Panc1 (cell line): Measurements from ENCODE around the gene CRADD. TPM values are rescaled to one million over a fixed set of nuclear protein-coding genes. Genes with fewer than 3 reads are reported as not detected.

Experiments used
- ATAC-seq: fragments of 200-7000 bp; cut with Tn5 transposase; 2 replicates; pipeline ENCODE4 v1.9.1; 2020; ENCODE audit warnings: mild to moderate bottlenecking, moderate library complexity
- BruUV-seq: library from RNA; stranded (reverse); fragments of 400-500 nt; replicated peaks from 2 replicates; lab custom pipeline; 2021; lab: Mats Ljungman, UMichigan
- CTCF ChIA-PET: fragments of 300-600 bp; sonication (Branson Sonifier 250); formaldehyde crosslinking; loops from one replicate; lab custom pipeline; 2022; ENCODE audit warnings: antibody characterized with exemption; lab: Charles Lee
- POLR2A ChIA-PET: fragments of 300-600 bp; sonication (Branson Sonifier 250); formaldehyde crosslinking; loops from one replicate; lab custom pipeline; 2022; ENCODE audit warnings: antibody characterized with exemption; lab: Charles Lee
- DNase-seq: peaks from one replicate; pipeline ENCODE4 v3.0.0-alpha.2; 2010; ENCODE audit warnings: low read depth, low spot score
- H3K27ac ChIP-seq: 2 replicates; pipeline ENCODE4 v1.5.1; 2011; ENCODE audit warnings: mild to moderate bottlenecking, low read length, inconsistent platforms
- H3K27me3 ChIP-seq: fragments of 200-500 bp; sonication (Bioruptor generic); 2 replicates; pipeline ENCODE4 v1.6.0; 2014; ENCODE audit warnings: low read length, inconsistent platforms; ENCODE audit not compliant: control insufficient read depth, insufficient read depth
- H3K36me3 ChIP-seq: fragments of 200-500 bp; sonication (Bioruptor generic); 2 replicates; pipeline ENCODE4 v1.5.1; 2014; ENCODE audit warnings: inconsistent platforms, mild to moderate bottlenecking, low read length, moderate library complexity; ENCODE audit not compliant: control insufficient read depth, insufficient read depth
- H3K4me1 ChIP-seq: 2 replicates; pipeline ENCODE4 v1.5.1; 2011; ENCODE audit warnings: inconsistent platforms, mild to moderate bottlenecking, low read length, moderate library complexity; ENCODE audit not compliant: control insufficient read depth, insufficient read depth
- H3K4me3 ChIP-seq, 2 experiments: 2 replicates each; pipeline ENCODE4 v1.5.1; 2011 to 2012; ENCODE audit warnings: low read depth in 2 of 2, low read length in 2 of 2, mild to moderate bottlenecking in 2 of 2, inconsistent platforms in 1 of 2, moderate library complexity in 1 of 2
- H3K9me3 ChIP-seq: fragments of 200-500 bp; sonication (Bioruptor generic); 2 replicates; pipeline ENCODE4 v1.5.1; 2014; ENCODE audit warnings: low read depth, mild to moderate bottlenecking, inconsistent platforms, low read length, moderate library complexity; ENCODE audit not compliant: control insufficient read depth, insufficient read depth
- POLR2AphosphoS5 ChIP-seq: IDR thresholded peaks from 2 replicates; pipeline ENCODE4 v1.6.1; 2012; ENCODE audit warnings: mild to moderate bottlenecking, low read depth, low read length, moderate library complexity
- SIN3A ChIP-seq: IDR thresholded peaks from 2 replicates; pipeline ENCODE4 v1.6.1; 2012; ENCODE audit warnings: low read depth, mild to moderate bottlenecking, low read length, moderate library complexity, borderline replicate concordance; ENCODE audit not compliant: insufficient read depth
- TCF7L2 ChIP-seq: IDR thresholded peaks from 2 replicates; pipeline ENCODE4 v1.6.1; 2011; ENCODE audit warnings: mild to moderate bottlenecking, low read depth, low read length, inconsistent platforms
- in situ Hi-C: cut with HindIII; loops from 2 replicates; pipeline ENCODE4 v1.10.0; 2016; ENCODE audit warnings: low sequenced_read_pairs, low pct_unique_long_range_greater_than_20kb
- intact Hi-C: fragments of 100-400 bp; cut with micrococcal nuclease; formaldehyde crosslinking; loops from one replicate; pipeline ENCODE4 v1.10.0; 2022; ENCODE audit not compliant: unreplicated experiment
- total RNA-seq: library from RNA; stranded (reverse); gene quantifications from one replicate; pipeline ENCODE4 v1.2.1, GENCODE V29; 2021; ENCODE audit not compliant: unreplicated experiment
- TF ChIP-seq, protein P1 (sequence below), 2 experiments: IDR thresholded peaks; 2 replicates each; pipeline ENCODE4 v1.6.1; 2011 to 2012; ENCODE audit warnings: low read depth in 2 of 2, control low read depth in 1 of 2, low read length in 1 of 2, mild to moderate bottlenecking in 1 of 2, moderate library complexity in 1 of 2; ENCODE audit not compliant: insufficient read depth in 1 of 2
- TF ChIP-seq, protein P2 (sequence below): fragments of 450-650 bp; IDR thresholded peaks from 2 replicates; pipeline ENCODE4 v1.5.1; 2017; ENCODE audit warnings: mild to moderate bottlenecking

The CRADD gene
- total RNA-seq, 1 experiment from 2014 or later, result 7.0 TPM

DNA sequence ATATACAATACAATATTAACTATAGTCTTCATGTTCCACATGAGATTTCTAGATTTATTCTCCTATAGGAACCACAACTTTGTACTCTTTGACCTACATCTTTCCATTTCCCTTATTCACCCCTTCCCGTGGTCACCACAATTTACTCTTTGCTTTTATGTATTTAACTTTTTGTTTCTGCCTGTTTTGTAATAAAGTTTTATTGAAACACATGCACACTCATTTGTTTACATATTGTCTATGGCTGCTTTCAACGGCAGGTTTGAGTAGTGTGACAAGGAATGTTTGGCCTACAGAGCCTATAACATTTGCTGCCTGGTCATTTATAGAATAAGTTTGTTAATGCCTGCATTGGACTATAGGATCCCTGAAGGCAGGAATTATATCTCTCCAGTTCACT lies 231.1 kb downstream of the CRADD start:
- intact Hi-C loops (no loop called here), in situ Hi-C loops (no loop called here)
- ChIA-PET CTCF (no interaction called here), POLR2A (no interaction called here)
- BruUV-seq, result no TSS peak
- H3K9me3 ChIP-seq, result no peaks in the 10 kb centered on the region
- no peak for ATAC-seq
- no peak for DNase-seq
- no peaks in the 10 kb centered on the region for H3K27me3 ChIP-seq
- no peaks in the 10 kb centered on the region for H3K4me1 ChIP-seq
- TF ChIP-seq, protein P1, sequence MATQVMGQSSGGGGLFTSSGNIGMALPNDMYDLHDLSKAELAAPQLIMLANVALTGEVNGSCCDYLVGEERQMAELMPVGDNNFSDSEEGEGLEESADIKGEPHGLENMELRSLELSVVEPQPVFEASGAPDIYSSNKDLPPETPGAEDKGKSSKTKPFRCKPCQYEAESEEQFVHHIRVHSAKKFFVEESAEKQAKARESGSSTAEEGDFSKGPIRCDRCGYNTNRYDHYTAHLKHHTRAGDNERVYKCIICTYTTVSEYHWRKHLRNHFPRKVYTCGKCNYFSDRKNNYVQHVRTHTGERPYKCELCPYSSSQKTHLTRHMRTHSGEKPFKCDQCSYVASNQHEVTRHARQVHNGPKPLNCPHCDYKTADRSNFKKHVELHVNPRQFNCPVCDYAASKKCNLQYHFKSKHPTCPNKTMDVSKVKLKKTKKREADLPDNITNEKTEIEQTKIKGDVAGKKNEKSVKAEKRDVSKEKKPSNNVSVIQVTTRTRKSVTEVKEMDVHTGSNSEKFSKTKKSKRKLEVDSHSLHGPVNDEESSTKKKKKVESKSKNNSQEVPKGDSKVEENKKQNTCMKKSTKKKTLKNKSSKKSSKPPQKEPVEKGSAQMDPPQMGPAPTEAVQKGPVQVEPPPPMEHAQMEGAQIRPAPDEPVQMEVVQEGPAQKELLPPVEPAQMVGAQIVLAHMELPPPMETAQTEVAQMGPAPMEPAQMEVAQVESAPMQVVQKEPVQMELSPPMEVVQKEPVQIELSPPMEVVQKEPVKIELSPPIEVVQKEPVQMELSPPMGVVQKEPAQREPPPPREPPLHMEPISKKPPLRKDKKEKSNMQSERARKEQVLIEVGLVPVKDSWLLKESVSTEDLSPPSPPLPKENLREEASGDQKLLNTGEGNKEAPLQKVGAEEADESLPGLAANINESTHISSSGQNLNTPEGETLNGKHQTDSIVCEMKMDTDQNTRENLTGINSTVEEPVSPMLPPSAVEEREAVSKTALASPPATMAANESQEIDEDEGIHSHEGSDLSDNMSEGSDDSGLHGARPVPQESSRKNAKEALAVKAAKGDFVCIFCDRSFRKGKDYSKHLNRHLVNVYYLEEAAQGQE (IDR thresholded peaks at IDR 0.05; ENCODE audit: insufficient read depth in 1 of 2, low read depth in 2 of 2, low read length in 1 of 2), result no peak
- TF ChIP-seq, protein P2, sequence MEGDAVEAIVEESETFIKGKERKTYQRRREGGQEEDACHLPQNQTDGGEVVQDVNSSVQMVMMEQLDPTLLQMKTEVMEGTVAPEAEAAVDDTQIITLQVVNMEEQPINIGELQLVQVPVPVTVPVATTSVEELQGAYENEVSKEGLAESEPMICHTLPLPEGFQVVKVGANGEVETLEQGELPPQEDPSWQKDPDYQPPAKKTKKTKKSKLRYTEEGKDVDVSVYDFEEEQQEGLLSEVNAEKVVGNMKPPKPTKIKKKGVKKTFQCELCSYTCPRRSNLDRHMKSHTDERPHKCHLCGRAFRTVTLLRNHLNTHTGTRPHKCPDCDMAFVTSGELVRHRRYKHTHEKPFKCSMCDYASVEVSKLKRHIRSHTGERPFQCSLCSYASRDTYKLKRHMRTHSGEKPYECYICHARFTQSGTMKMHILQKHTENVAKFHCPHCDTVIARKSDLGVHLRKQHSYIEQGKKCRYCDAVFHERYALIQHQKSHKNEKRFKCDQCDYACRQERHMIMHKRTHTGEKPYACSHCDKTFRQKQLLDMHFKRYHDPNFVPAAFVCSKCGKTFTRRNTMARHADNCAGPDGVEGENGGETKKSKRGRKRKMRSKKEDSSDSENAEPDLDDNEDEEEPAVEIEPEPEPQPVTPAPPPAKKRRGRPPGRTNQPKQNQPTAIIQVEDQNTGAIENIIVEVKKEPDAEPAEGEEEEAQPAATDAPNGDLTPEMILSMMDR, result no peak
- TF ChIP-seq TCF7L2 (no peak), POLR2AphosphoS5 (no peak), SIN3A (no peak)
- H3K4me3 ChIP-seq, result no peak overlapping the region
- no peaks in the 10 kb centered on the region for H3K36me3 ChIP-seq
- H3K27ac ChIP-seq, result no peak overlapping the region

DNA sequence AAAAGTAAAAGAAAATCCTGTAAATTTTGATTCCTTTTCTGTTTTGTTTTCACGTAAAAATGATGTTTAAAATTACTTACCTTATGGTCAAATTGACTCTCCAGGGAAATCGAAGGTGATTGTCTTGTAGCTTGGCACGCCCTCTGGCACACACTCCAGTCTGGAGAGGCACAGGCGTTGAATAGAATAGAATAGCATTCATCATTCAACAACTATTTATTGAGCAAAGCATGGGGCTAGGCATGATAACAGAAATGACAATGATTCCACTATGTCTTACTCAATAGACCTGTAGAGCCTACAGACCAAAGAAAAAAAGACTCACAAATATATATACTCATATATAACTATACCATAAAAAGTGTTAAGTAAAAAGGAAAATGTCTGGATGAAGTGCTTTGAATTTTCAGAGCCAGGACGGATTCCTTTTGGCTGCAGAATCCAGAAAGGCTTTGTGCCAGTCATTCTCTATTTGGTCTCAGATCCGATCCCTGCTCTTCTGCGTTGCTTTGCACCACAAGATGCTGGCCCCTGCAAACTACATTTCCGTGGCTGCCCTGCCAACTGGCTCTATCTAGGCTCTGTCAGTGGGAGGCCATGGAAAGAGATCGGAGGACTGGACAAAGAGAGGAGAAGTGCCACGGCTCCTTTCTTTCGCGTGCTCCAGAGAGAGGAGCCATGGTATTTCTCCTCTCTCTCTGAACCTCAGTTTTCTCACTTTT lies 231.8 kb downstream of the CRADD start:
- ATAC-seq (no peak), DNase-seq (no peak)
- ChIA-PET CTCF (no interaction called here), POLR2A (no interaction called here)
- Histone ChIP-seq H3K4me3 (no peak overlapping the region), H3K27ac (no peak overlapping the region), H3K9me3 (no peaks in the 10 kb centered on the region), H3K4me1 (no peaks in the 10 kb centered on the region), H3K27me3 (no peaks in the 10 kb centered on the region), H3K36me3 (no peaks in the 10 kb centered on the region)
- intact Hi-C loops (no loop called here), in situ Hi-C loops (no loop called here)
- no TSS peak for BruUV-seq
- TF ChIP-seq SIN3A (no peak), TCF7L2 (no peak), POLR2AphosphoS5 (no peak)
- TF ChIP-seq, protein P1 (IDR thresholded peaks at IDR 0.05; ENCODE audit: insufficient read depth in 1 of 2, low read depth in 2 of 2, low read length in 1 of 2), result no peak
- TF ChIP-seq, protein P2, result no peak
